Stimulated activated CD4-positive, alpha-beta T cell treated with anti-CD3 and anti-CD28 coated beads, Interleukin-2, amount 100 ng/mL, for 24 hours (primary cell): ENCODE measurements around the gene TMEM108.
"Not testable (repeated sequence)": the region's sequence is repeated elsewhere in the genome, so short reads cannot be mapped to it uniquely, and the experiment has no call there.

ENCODE experiments used
- DNase-seq, 2 donors: peaks; one replicate each; pipeline ENCODE4 v3.0.0-alpha.2; 2020

The TMEM108 gene

GRCh38 chr3:133038089-133038730 lies at the start of gene TMEM108:
Gene TMEM108, plus strand, starts transcription at chr3:133038391.
- peak in 1 of 2 donors; percentile 55 for DNase-seq

GRCh38 chr3:132995971-132996370 lies 42.2 kb upstream of the TMEM108 start:
- no peak for DNase-seq

GRCh38 chr3:132997404-132998185 lies 40.6 kb upstream of the TMEM108 start:
- DNase-seq: no peak

GRCh38 chr3:133005032-133005431 lies 33.2 kb upstream of the TMEM108 start:
- not testable (repeated sequence) for DNase-seq

GRCh38 chr3:133007601-133008000 lies 30.6 kb upstream of the TMEM108 start:
- DNase-seq: no peak

GRCh38 chr3:133014325-133014724 lies 23.9 kb upstream of the TMEM108 start:
- no peak for DNase-seq

GRCh38 chr3:133015573-133015972 lies 22.6 kb upstream of the TMEM108 start:
- not testable (repeated sequence) for DNase-seq

- no peak for DNase-seq
These were observed 21.3 kb upstream of the TMEM108 start for GRCh38 chr3:133016838-133017309.

- DNase-seq: no peak
These were observed 19.3 kb upstream of the TMEM108 start for GRCh38 chr3:133018921-133019320.

GRCh38 chr3:133021206-133021605 lies 17.0 kb upstream of the TMEM108 start:
- no peak for DNase-seq

- DNase-seq: no peak
These were observed 14.8 kb upstream of the TMEM108 start for GRCh38 chr3:133023362-133023761.

- DNase-seq: no peak
These were observed 12.6 kb upstream of the TMEM108 start for GRCh38 chr3:133025546-133025945.

GRCh38 chr3:133032301-133032700 lies 5.9 kb upstream of the TMEM108 start:
- DNase-seq: no peak

GRCh38 chr3:133037436-133037835 lies 755 bp upstream of the TMEM108 start:
- DNase-seq: no peak

GRCh38 chr3:133038731-133039375 lies 662 bp downstream of the TMEM108 start:
- DNase-seq: peak in 1 of 2 donors; percentile 7

- DNase-seq: peak; percentile 19 to 50
These were observed 2.7 kb downstream of the TMEM108 start for GRCh38 chr3:133040696-133041523.

GRCh38 chr3:133041524-133041829 lies 3.3 kb downstream of the TMEM108 start:
- no peak for DNase-seq

GRCh38 chr3:133042778-133043177 lies 4.6 kb downstream of the TMEM108 start:
- DNase-seq: no peak

GRCh38 chr3:133047980-133048379 lies 9.8 kb downstream of the TMEM108 start:
- DNase-seq: no peak

- no peak for DNase-seq
These were observed 11.3 kb downstream of the TMEM108 start for GRCh38 chr3:133049491-133049890.

GRCh38 chr3:133050891-133051290 lies 12.7 kb downstream of the TMEM108 start:
- no peak for DNase-seq

GRCh38 chr3:133053532-133053931 lies 15.3 kb downstream of the TMEM108 start:
- no peak for DNase-seq

GRCh38 chr3:133054586-133054985 lies 16.4 kb downstream of the TMEM108 start:
- DNase-seq: no peak
